ENCODE results near the gene ZNF783.

The ZNF783 gene

GRCh38 chr7:149283321-149283720, 21.3 kb downstream of the ZNF783 start:
- DNase-seq, result no peak

- DNase-seq, result no peak
These were observed 22.3 kb downstream of the ZNF783 start for GRCh38 chr7:149284343-149284742.

- peak; percentile 96 for DNase-seq
These were observed 23.0 kb downstream of the ZNF783 start for GRCh38 chr7:149284850-149285585.

GRCh38 chr7:149285603-149286002, 23.6 kb downstream of the ZNF783 start:
- peak; percentile 31 for DNase-seq

GRCh38 chr7:149286811-149287400, 24.9 kb downstream of the ZNF783 start:
- peak; percentile 7 for DNase-seq

GRCh38 chr7:149287622-149288021, 25.6 kb downstream of the ZNF783 start:
- no peak for DNase-seq

GRCh38 chr7:149289262-149289661, 27.3 kb downstream of the ZNF783 start:
- DNase-seq, result no peak

GRCh38 chr7:149289856-149290255, 27.9 kb downstream of the ZNF783 start:
- DNase-seq, result no peak

GRCh38 chr7:149291036-149291780, 29.2 kb downstream of the ZNF783 start:
- peak; percentile 36 for DNase-seq

GRCh38 chr7:149291781-149292461, 29.9 kb downstream of the ZNF783 start:
- no peak for DNase-seq

- DNase-seq, result no peak
These were observed 30.4 kb downstream of the ZNF783 start for GRCh38 chr7:149292462-149292823.

GRCh38 chr7:149293338-149293737, 31.3 kb downstream of the ZNF783 start:
- no peak for DNase-seq

GRCh38 chr7:149293946-149294633, 32.1 kb downstream of the ZNF783 start:
- no peak for DNase-seq

- no peak for DNase-seq
These were observed 32.9 kb downstream of the ZNF783 start for GRCh38 chr7:149294634-149295480.

- DNase-seq, result no peak
These were observed 33.5 kb downstream of the ZNF783 start for GRCh38 chr7:149295481-149295850.

- DNase-seq, result no peak
These were observed 34.4 kb downstream of the ZNF783 start for GRCh38 chr7:149296368-149296767.

GRCh38 chr7:149297034-149297755, 35.2 kb downstream of the ZNF783 start:
- no peak for DNase-seq

- no peak for DNase-seq
These were observed 38.8 kb downstream of the ZNF783 start for GRCh38 chr7:149300620-149301285.

- no peak for DNase-seq
These were observed 40.2 kb downstream of the ZNF783 start for GRCh38 chr7:149302222-149302621.

- no peak for DNase-seq
These were observed 40.9 kb downstream of the ZNF783 start for GRCh38 chr7:149302865-149303264.

GRCh38 chr7:149304006-149304405, 42.0 kb downstream of the ZNF783 start:
- no peak for DNase-seq
